ENCODE data around the gene NINL.
"Not testable (repeated sequence)": the region's sequence is repeated elsewhere in the genome, so short reads cannot be mapped to it uniquely, and the experiment has no call there.

Gene NINL

DNA sequence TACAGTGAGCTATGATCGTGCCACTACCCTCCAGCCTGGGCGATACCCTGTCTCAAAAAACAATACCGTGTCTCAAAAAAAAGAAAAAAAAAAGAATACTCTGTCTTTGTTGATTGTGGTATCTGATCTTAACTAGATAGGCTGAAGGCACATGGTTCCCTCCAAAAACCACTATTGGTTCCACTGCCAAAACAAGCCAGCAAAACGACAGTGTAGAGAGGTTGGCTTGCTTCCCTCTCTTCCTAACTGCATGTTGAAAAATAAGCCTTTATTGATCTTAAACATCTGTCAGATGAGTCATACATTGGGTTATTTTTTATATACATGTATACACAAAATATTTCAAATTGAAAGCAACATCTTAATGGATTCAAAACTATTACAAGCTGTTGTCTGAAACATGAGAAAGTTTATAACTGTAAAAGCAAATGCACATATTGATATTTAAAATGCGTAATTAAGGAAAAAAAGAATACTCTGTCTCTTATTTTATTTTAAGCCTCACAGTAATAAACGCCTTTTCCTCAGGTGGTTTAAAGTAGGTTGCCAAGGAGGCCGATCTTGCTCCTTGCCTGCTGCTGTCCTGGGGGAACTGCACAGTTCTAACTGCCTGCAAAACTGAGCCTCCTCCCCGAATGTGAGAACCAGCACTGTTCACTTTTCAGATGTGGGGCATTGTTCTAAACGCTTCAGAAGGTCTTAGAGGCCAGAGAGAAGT, 7.0 kb upstream of the NINL start:
- no peak for DNase-seq

- DNase-seq: not testable (repeated sequence)
Observed at GRCh38 chr20:25590778-25591177, 5.4 kb upstream of the NINL start.

DNA sequence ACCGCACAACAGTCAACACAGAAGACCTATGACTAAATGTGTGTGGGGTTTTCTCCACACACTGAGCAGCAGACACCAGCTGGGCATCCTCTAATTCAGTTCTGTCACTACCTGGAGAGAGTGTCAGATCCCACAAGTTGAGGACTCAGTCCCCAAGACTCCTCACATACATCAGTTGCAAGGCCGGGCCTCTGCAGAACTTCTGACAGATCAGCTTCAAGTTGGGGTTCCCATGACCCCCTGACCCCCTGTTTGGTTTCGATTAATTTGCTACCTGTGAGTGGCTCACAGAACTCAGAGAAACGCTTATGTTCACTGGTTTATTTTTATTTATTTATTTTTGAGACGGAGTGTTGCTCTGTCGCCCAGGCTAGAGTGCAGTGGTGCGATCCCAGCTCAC, 3.2 kb upstream of the NINL start:
- DNase-seq: no peak

DNA sequence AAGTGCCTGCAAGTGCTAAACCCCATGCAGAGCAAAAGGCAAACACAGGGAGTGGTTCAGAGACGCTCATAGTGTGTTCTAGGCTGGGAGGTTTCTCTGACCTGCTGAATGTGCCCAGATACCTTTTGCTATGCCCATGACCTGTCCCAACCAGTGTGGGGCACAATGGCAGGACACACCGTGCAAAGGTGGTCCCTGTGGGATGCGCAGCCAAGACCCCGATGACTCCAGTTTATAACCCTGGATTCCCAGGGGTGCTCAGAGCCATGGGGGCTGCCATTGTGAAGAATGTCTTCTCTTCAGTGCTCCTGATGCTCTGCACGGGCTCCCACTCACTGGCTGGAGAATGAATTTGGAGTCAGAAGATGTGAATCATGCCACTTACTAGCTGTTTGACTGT, 2.2 kb upstream of the NINL start:
- DNase-seq: no peak

DNA sequence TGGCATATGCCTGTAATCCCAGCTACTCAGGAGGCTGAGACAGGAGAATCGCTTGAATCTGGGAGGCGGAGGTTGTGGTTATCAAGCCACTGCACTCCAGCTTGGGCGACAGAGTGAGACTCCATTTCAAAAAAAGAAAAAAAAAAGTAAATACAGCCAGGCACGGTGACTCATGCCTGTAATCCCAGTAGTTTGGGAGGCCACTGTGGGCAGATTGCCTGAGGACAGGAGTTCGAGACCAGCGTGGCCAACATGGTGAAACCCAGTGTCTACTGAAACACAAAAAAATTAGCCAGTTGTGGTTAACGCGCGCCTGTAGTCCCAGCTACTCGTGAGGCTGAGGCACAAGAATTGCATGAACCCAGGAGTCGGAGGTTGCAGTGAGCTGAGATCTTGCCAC, 1.5 kb upstream of the NINL start:
- DNase-seq: no peak

GRCh38 chr20:25583607-25584006, 1.7 kb downstream of the NINL start:
- DNase-seq: not testable (repeated sequence)

GRCh38 chr20:25580711-25581110, 4.6 kb downstream of the NINL start:
- DNase-seq: no peak

GRCh38 chr20:25579081-25579770, 6.1 kb downstream of the NINL start:
- no peak for DNase-seq

DNA sequence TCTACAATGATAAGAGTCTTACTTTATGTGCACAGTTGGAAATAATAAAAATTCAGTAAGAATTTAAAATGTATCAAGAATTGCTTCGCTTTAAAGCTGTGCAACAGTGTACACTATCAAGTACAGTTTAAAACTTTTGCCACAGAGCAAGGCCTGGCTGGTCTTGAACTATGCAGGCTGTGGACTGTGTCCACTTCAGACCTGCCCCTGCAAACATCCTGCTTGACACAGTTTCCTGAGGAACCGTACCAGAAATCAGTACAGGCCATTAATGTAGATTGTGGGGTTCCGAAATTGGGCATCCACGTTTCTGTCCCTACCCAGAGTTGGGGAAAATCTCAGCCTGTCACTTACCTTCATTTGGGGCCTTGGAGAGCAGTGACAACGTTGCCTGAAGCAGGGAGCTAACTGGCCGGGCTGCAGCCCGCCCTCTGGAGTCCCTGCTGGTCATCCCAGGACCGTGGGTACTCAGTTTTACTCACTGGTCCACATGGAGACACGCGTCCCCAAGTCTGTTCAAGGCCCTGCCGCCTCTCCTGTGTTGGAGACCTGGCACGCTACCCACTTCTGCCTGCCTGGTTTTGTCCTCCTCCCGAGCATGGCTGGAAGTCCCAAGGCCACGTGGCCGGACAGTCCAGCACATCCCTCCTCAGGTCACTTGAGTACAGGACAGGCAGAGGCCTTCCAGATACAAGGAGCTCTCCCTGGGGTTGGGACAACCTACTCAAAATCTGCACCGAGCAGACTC, 8.4 kb downstream of the NINL start:
- DNase-seq: peak in 3 of 56 donors; percentile 2 to 8 (median 4)

- no peak for DNase-seq
Observed at GRCh38 chr20:25574411-25574810, 10.9 kb downstream of the NINL start.

GRCh38 chr20:25573288-25574251, 11.8 kb downstream of the NINL start:
- no peak for DNase-seq

DNA sequence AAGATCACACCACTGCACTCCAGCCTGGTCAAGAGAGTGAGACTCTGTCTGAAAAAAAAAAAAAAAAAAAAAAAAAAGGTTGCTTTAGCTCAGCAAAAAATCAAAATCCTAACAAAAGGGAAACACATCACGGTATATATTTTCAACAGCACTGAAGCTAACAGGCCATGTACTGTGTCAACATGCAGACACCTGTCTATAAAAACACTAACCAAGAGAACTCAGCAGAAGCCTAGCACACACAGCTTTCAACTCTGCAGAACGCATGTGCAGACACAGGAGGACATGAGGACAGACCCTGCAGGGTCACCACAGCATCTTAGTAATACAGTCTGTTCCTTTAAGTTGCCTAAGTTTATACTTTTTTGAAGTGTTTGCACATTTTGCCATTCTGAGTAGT, 13.5 kb downstream of the NINL start:
- DNase-seq: no peak

- no peak for DNase-seq
Observed at GRCh38 chr20:25571240-25571639, 14.1 kb downstream of the NINL start.

- DNase-seq: no peak
Observed at GRCh38 chr20:25570148-25570530, 15.2 kb downstream of the NINL start.

DNA sequence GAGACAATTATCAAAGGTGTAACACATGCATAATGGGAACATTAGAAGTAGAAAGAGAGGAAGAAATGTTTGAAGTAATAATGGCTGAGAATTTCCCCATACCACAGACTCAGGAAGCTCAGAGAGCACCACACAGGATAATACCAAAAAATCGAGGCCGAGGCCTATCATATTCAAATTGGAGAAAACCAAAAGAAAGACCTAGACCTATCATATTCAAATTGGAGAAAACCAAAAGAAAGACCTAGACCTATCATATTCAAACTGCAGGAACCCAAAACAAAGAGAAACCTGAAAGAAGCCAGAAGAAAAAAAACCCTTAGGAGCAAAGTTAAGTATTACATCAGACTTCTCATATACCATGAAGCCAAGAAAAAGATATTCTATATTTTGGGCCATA, 18.0 kb downstream of the NINL start:
- DNase-seq: no peak

DNA sequence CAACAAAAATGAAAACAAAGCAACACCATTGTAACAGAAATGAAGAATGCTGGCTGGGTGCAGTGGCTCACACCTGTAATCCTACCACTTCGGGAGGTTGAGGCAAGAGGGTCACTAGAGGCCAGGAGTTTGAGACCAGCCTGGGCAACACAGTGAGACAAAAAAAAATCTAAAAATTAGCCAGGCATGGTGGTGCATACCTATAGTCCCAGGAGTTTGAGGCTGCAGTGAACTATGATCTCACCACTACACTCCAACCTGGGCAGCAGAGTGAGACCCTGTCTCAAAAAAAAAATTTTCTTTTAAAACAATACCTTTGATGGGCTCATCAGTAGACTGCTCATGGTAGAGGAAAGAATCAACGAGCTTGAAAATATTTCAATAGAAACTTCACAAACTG, 18.5 kb downstream of the NINL start:
- no peak for DNase-seq

- no peak for DNase-seq
Observed at GRCh38 chr20:25565578-25566157, 19.7 kb downstream of the NINL start.

DNA sequence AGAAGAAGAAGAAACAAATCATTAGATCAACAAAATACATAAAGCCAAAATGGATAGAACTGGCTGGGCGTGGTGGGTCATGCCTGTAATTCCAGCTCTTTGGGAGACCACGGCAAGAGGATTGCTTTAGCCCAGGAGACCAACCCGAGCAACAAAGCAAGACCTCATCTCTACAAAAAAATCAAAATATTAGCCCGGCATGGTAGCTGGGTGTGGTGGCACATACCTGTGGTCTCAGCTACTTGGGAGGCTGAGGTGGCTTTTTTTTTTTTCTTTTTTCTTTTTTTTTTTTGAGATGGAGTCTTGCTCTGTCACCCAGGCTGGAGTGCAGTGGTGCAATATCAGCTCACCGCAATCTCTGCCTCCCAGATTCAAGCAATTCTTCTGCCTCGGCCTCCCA, 21.5 kb downstream of the NINL start:
- DNase-seq: no peak

GRCh38 chr20:25563362-25563761, 22.0 kb downstream of the NINL start:
- DNase-seq: no peak

DNA sequence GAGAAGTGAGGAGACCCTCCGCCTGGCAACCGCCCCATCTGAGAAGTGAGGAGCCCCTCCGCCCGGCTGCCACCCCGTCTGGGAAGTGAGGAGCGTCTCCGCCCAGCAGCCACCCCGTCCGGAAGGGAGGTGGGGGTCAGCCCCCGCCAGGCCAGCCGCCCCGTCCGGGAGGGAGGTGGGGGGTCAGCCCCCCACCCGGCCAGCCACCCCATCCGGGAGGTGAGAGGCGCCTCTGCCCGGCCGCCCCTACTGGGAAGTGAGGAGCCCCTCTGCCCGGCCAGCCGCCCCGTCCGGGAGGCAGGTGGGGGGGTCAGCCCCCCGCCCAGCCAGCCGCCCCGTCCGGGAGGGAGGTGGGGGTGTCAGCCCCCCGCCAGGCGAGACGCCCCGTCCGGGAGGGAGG, 23.6 kb downstream of the NINL start:
- not testable (repeated sequence) for DNase-seq

DNA sequence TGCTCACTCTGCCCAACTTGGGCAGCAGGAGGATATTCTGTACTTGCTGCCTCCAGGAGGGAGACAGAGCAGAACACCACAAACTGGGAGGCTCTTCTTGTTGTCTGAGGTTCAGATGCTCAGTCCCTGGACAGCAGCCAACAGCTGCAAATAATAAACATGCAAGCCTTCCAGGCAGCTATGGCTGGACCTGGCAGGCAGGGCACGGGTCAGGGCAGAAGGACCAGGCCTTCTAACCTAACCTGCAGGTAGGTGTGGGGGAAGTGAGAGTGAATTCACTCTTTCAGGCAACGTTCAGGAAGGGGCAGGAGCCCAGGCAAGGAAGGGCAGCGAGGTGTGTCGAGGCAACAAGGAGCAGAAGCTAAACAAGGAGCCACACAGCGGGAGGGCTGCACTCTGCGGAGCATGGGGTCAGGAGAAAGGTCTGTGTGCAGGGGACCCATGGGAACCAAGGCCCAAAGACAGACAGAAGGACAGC, 31.5 kb downstream of the NINL start:
- peak in 4 of 56 donors; percentile 13 to 59 (median 23) for DNase-seq

Data from amygdala (tissue), 56 donors.